Measurements from ENCODE around the gene KRTAP9-7. TPM values are rescaled to one million over a fixed set of nuclear protein-coding genes. Genes with fewer than 3 reads are reported as not detected.

The KRTAP9-7 gene
- total and polyA plus RNA-seq, 10 of the 15 experiments (the other 5 are each of a cell fraction or from before 2014, with no cell fraction given), result not detected

GRCh38 chr17:41324180-41325075 is 48.9 kb downstream of the KRTAP9-7 start:
- Histone ChIP-seq H3K27me3 (replicated peaks in 1 of 2; ENCODE audit: control insufficient read depth in 2 of 2, insufficient read depth in 2 of 2, low read length in 1 of 2) (no peaks in the 10 kb centered on the region; a peak in 1 of 4 replicates), H3K79me2 (ENCODE audit: control insufficient read depth, insufficient read depth, low read length) (no peaks in the 10 kb centered on the region), H4K20me1 (ENCODE audit: control insufficient read depth, insufficient read depth) (no peaks in the 10 kb centered on the region), H3K4me1 (ENCODE audit: control insufficient read depth, insufficient read depth, low read length) (no peaks in the 10 kb centered on the region), H3K4me3 (no peak overlapping the region), H3K9me3 (replicated peaks; ENCODE audit: control insufficient read depth, insufficient read depth, low read length) (no peaks in the 10 kb centered on the region; the same call in 2 of the 3 replicates), H3K27ac (ENCODE audit: control insufficient read depth, insufficient read depth) (no peak overlapping the region), H3K9ac (ENCODE audit: control insufficient read depth, insufficient read depth, low read length) (no peak overlapping the region), H3K4me2 (ENCODE audit: control insufficient read depth, insufficient read depth) (no peak overlapping the region), H3K36me3 (ENCODE audit: control insufficient read depth in 2 of 2, insufficient read depth in 2 of 2, low read length in 1 of 2) (no peaks in the 10 kb centered on the region), H2AFZ (ENCODE audit: control insufficient read depth, low read depth, low read length) (no peak overlapping the region)
- no peak for ATAC-seq
- ChIA-PET SMC1A (ENCODE audit: uncharacterized antibody, unreplicated experiment) (no interaction called here), CTCF (no interaction called here), POLR2A (no interaction called here), RAD21 (ENCODE audit: unreplicated experiment) (no interaction called here)
- in situ Hi-C loops (cut with MboI) (loop anchor here (5.0 kb wide), 1 partner anchor 412 kb away; no protein-coding TSS in a partner anchor), intact Hi-C loops (cut with micrococcal nuclease; ENCODE audit: unreplicated experiment) (loop anchor here (10.0 kb wide), 1 partner anchor 700 kb away; no protein-coding TSS in a partner anchor)
- peak in 1 of 3 experiments; percentile 6; a peak in 1 of 6 replicates for TF ChIP-seq CTCF (IDR thresholded peaks at IDR 0.05 in 2 of 3, conservative IDR thresholded peaks at IDR 0.05 in 1 of 3; ENCODE audit: control insufficient read depth in 2 of 3, extremely low read depth in 1 of 3, insufficient read depth in 1 of 3, low read depth in 3 of 3, low read length in 3 of 3)
- no peak for TF ChIP-seq IKZF1 (conservative IDR thresholded peaks at IDR 0.05)
- 15% methylated on average over 16 of the region's 16 CpGs for WGBS (ENCODE audit: insufficient coverage, insufficient replicate concordance, low lambda C conversion rate, missing lambda C conversion rate)
- BruUV-seq (replicated peaks), result no TSS peak
- DNase-seq (ENCODE audit: low read depth, low spot score), result no peak
- no peak for FAIRE-seq

- H4K20me1 ChIP-seq (ENCODE audit: control insufficient read depth, insufficient read depth), result no peaks in the 10 kb centered on the region
- DNase-seq (ENCODE audit: low read depth, low spot score) (no peak), FAIRE-seq (no peak), ATAC-seq (no peak)
- CTCF ChIA-PET, result no interaction called here
- H3K27me3 ChIP-seq (replicated peaks in 1 of 2; ENCODE audit: control insufficient read depth in 2 of 2, insufficient read depth in 2 of 2, low read length in 1 of 2), result no peaks in the 10 kb centered on the region; a peak in 1 of 4 replicates
- no peak for TF ChIP-seq ZNF687 (IDR thresholded peaks at IDR 0.05)
- intact Hi-C loops (cut with micrococcal nuclease; ENCODE audit: unreplicated experiment) (loop anchor here (10.0 kb wide), 1 partner anchor 700 kb away; no protein-coding TSS in a partner anchor), in situ Hi-C loops (cut with MboI) (no loop called here)
- POLR2A ChIA-PET, result no interaction called here
- no peak overlapping the region for H3K4me3 ChIP-seq
- WGBS (ENCODE audit: insufficient coverage, insufficient replicate concordance, low lambda C conversion rate, missing lambda C conversion rate), result 9% methylated on average over 10 of the region's 10 CpGs
- H3K9me3 ChIP-seq (replicated peaks; ENCODE audit: control insufficient read depth, insufficient read depth, low read length), result no peaks in the 10 kb centered on the region; the same call in 2 of the 3 replicates
- no peaks in the 10 kb centered on the region for H3K4me1 ChIP-seq (ENCODE audit: control insufficient read depth, insufficient read depth, low read length)
- SMC1A ChIA-PET (ENCODE audit: uncharacterized antibody, unreplicated experiment), result no interaction called here
- H3K36me3 ChIP-seq (ENCODE audit: control insufficient read depth in 2 of 2, insufficient read depth in 2 of 2, low read length in 1 of 2), result no peaks in the 10 kb centered on the region
- H2AFZ ChIP-seq (ENCODE audit: control insufficient read depth, low read depth, low read length), result no peak overlapping the region
- no peak overlapping the region for H3K9ac ChIP-seq (ENCODE audit: control insufficient read depth, insufficient read depth, low read length)
- H3K79me2 ChIP-seq (ENCODE audit: control insufficient read depth, insufficient read depth, low read length), result no peaks in the 10 kb centered on the region
- no peak overlapping the region for H3K4me2 ChIP-seq (ENCODE audit: control insufficient read depth, insufficient read depth)
- no peak overlapping the region for H3K27ac ChIP-seq (ENCODE audit: control insufficient read depth, insufficient read depth)
- no TSS peak for BruUV-seq (replicated peaks)
- RAD21 ChIA-PET (ENCODE audit: unreplicated experiment), result no interaction called here
These were observed 49.6 kb downstream of the KRTAP9-7 start for GRCh38 chr17:41325126-41325525.

Data from GM12878 (cell line).